ENCODE data around the gene S1PR4. TPM values are rescaled to one million over a fixed set of nuclear protein-coding genes. Genes with fewer than 3 reads are reported as not detected.
"Not testable (repeated sequence)": the region's sequence is repeated elsewhere in the genome, so short reads cannot be mapped to it uniquely, and the experiment has no call there.

S1PR4 gene
- total and polyA plus RNA-seq, 2 experiments from 2014 or later, result not detected

- Histone ChIP-seq H3K9me3 (ENCODE audit: low read depth) (no peaks in the 10 kb centered on the region), H4K20me1 (ENCODE audit: insufficient read depth) (no peaks in the 10 kb centered on the region), H2AFZ (no peak overlapping the region), H3K9ac (no peak overlapping the region), H3K79me2 (ENCODE audit: insufficient read depth) (no peaks in the 10 kb centered on the region), H3K4me1 (ENCODE audit: insufficient read depth) (no peaks in the 10 kb centered on the region), H3K27ac (no peak overlapping the region), H3K9me2 (ENCODE audit: insufficient read depth) (no peaks in the 10 kb centered on the region), H3K4me3 (no peak overlapping the region), H3K27me3 (replicated peaks; ENCODE audit: insufficient read depth) (no peaks in the 10 kb centered on the region), H3F3A (ENCODE audit: insufficient read depth) (no peaks in the 10 kb centered on the region), H3K4me2 (ENCODE audit: unreplicated experiment) (no peak overlapping the region), H3K36me3 (ENCODE audit: low read depth) (no peaks in the 10 kb centered on the region)
- TF ChIP-seq EZH2 (IDR thresholded peaks at IDR 0.05; ENCODE audit: insufficient read depth, poor library complexity, severe bottlenecking) (no peak), EZH2phosphoT487 (IDR thresholded peaks at IDR 0.05; ENCODE audit: insufficient read depth, low read depth) (no peak)
- DNase-seq, result no peak
- 96 to 99% methylated on average over 4 to 5 of the region's 5 CpGs for WGBS, 2 experiments (ENCODE audit: low coverage in 1 of 2, low lambda C conversion rate in 2 of 2, missing lambda C conversion rate in 2 of 2)
- in situ Hi-C loops (cut with MboI), result no loop called here
These were observed 38.3 kb downstream of the S1PR4 start for GRCh38 chr19:3216874-3217273.

- no peaks in the 10 kb centered on the region for H3K36me3 ChIP-seq (ENCODE audit: low read depth)
- H3K9me2 ChIP-seq (ENCODE audit: insufficient read depth), result no peaks in the 10 kb centered on the region
- no peaks in the 10 kb centered on the region for H3K4me1 ChIP-seq (ENCODE audit: insufficient read depth)
- in situ Hi-C loops (cut with MboI), result no loop called here
- H3K27ac ChIP-seq, result no peak overlapping the region
- H3K4me3 ChIP-seq, result no peak overlapping the region
- H3K9me3 ChIP-seq (ENCODE audit: low read depth), result no peaks in the 10 kb centered on the region
- H3K4me2 ChIP-seq (ENCODE audit: unreplicated experiment), result no peak overlapping the region
- 57 to 71% methylated on average over 12 of the region's 12 CpGs for WGBS, 2 experiments (ENCODE audit: low coverage in 1 of 2, low lambda C conversion rate in 2 of 2, missing lambda C conversion rate in 2 of 2)
- no peaks in the 10 kb centered on the region for H3K79me2 ChIP-seq (ENCODE audit: insufficient read depth)
- TF ChIP-seq EZH2phosphoT487 (IDR thresholded peaks at IDR 0.05; ENCODE audit: insufficient read depth, low read depth), result no peak
- TF ChIP-seq EZH2 (IDR thresholded peaks at IDR 0.05; ENCODE audit: insufficient read depth, poor library complexity, severe bottlenecking), result no peak
- H3K9ac ChIP-seq, result no peak overlapping the region
- peaks cover 3% of the 10 kb centered on the region; the same call in 1 of the 2 replicates for H3K27me3 ChIP-seq (replicated peaks; ENCODE audit: insufficient read depth)
- no peak for DNase-seq
- no peaks in the 10 kb centered on the region for H3F3A ChIP-seq (ENCODE audit: insufficient read depth)
- H4K20me1 ChIP-seq (ENCODE audit: insufficient read depth), result no peaks in the 10 kb centered on the region
- no peak overlapping the region for H2AFZ ChIP-seq
These were observed 42.0 kb downstream of the S1PR4 start for GRCh38 chr19:3220576-3220975.

GRCh38 chr19:3221576-3221975, 43.0 kb downstream of the S1PR4 start:
- H3K27me3 ChIP-seq (replicated peaks; ENCODE audit: insufficient read depth); H3K36me3 ChIP-seq (ENCODE audit: low read depth); H3F3A ChIP-seq (ENCODE audit: insufficient read depth); H3K9me2 ChIP-seq (ENCODE audit: insufficient read depth); H3K4me3 ChIP-seq; H2AFZ ChIP-seq; H3K4me1 ChIP-seq (ENCODE audit: insufficient read depth); in situ Hi-C loops (cut with MboI); DNase-seq; H3K79me2 ChIP-seq (ENCODE audit: insufficient read depth); H3K9ac ChIP-seq; H3K9me3 ChIP-seq (ENCODE audit: low read depth); H3K27ac ChIP-seq; H3K4me2 ChIP-seq (ENCODE audit: unreplicated experiment); H4K20me1 ChIP-seq (ENCODE audit: insufficient read depth): not testable (repeated sequence)
- 56 to 75% methylated on average over 4 to 5 of the region's 5 CpGs for WGBS, 2 experiments (ENCODE audit: low coverage in 1 of 2, low lambda C conversion rate in 2 of 2, missing lambda C conversion rate in 2 of 2)

GRCh38 chr19:3222709-3223108, 44.1 kb downstream of the S1PR4 start:
- H3K27ac ChIP-seq, result no peak overlapping the region
- H3K4me3 ChIP-seq, result no peak overlapping the region
- TF ChIP-seq EZH2 (IDR thresholded peaks at IDR 0.05; ENCODE audit: insufficient read depth, poor library complexity, severe bottlenecking) (no peak), EZH2phosphoT487 (IDR thresholded peaks at IDR 0.05; ENCODE audit: insufficient read depth, low read depth) (no peak)
- no peaks in the 10 kb centered on the region for H3F3A ChIP-seq (ENCODE audit: insufficient read depth)
- H3K79me2 ChIP-seq (ENCODE audit: insufficient read depth), result no peaks in the 10 kb centered on the region
- H3K9me3 ChIP-seq (ENCODE audit: low read depth), result no peaks in the 10 kb centered on the region
- H2AFZ ChIP-seq, result no peak overlapping the region
- H3K36me3 ChIP-seq (ENCODE audit: low read depth), result no peaks in the 10 kb centered on the region
- peaks cover 14% of the 10 kb centered on the region for H3K27me3 ChIP-seq (replicated peaks; ENCODE audit: insufficient read depth)
- no peak for DNase-seq
- no peak overlapping the region for H3K4me2 ChIP-seq (ENCODE audit: unreplicated experiment)
- H3K9me2 ChIP-seq (ENCODE audit: insufficient read depth), result no peaks in the 10 kb centered on the region
- no peaks in the 10 kb centered on the region for H3K4me1 ChIP-seq (ENCODE audit: insufficient read depth)
- WGBS, 2 experiments (ENCODE audit: low coverage in 1 of 2, low lambda C conversion rate in 2 of 2, missing lambda C conversion rate in 2 of 2), result 82 to 83% methylated on average over 4 to 5 of the region's 5 CpGs
- in situ Hi-C loops (cut with MboI), result no loop called here
- no peak overlapping the region for H3K9ac ChIP-seq
- no peaks in the 10 kb centered on the region for H4K20me1 ChIP-seq (ENCODE audit: insufficient read depth)
